ENCODE data around the gene IL1RN. TPM values are rescaled to one million over a fixed set of nuclear protein-coding genes. Genes with fewer than 3 reads are reported as not detected.

The IL1RN gene
- total RNA-seq, 1 donor from 2014 or later = not detected

DNA sequence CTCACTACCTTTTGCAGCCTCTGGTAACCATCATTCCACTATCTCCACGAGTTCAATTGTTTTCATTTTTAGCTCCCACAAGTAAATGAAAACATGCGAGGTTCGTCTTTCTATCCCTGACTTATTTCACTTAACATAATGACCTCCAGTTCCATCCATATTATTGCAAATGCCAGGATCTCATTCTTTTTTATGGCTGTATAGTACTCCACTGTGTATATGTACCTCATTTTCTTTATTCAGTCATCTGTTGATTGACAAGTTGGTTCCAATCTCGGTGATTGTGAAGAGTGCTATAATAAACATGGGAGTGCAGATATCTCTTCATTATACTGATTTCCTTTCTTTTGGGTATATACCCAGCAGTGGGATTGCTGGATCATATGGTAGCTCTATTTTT lies 16.9 kb downstream of the IL1RN start:
- no peak for DNase-seq (ENCODE audit: low read depth)
- no peaks in the 10 kb centered on the region for H4K20me1 ChIP-seq (ENCODE audit: insufficient read depth, low read length)
- no peak overlapping the region for H3K4me3 ChIP-seq (ENCODE audit: insufficient read depth, low read depth, low read length)
- H3K27ac ChIP-seq (ENCODE audit: low read depth, low read length) = no peak overlapping the region
- no peak for TF ChIP-seq EZH2 (IDR thresholded peaks at IDR 0.05; ENCODE audit: insufficient read depth, low read length)
- TF ChIP-seq CTCF (IDR thresholded peaks at IDR 0.05; ENCODE audit: insufficient read depth, low read depth, low read length) = no peak
- H3K4me3 Mint-ChIP-seq (ENCODE audit: unreplicated experiment) = no peak overlapping the region
- H2AFZ ChIP-seq (ENCODE audit: low read depth, low read length) = no peak overlapping the region
- no peak overlapping the region for H3K27ac Mint-ChIP-seq (ENCODE audit: unreplicated experiment)
- H3K9me3 Mint-ChIP-seq (ENCODE audit: unreplicated experiment) = peaks cover 6% of the 10 kb centered on the region
- no peak overlapping the region for H3K9ac ChIP-seq (ENCODE audit: low read length)
- FAIRE-seq = no peak
- peaks cover 5% of the 10 kb centered on the region for H3K27me3 Mint-ChIP-seq (ENCODE audit: low read depth, unreplicated experiment)
- H3K4me1 Mint-ChIP-seq (ENCODE audit: low read depth, unreplicated experiment) = no peaks in the 10 kb centered on the region
- no peaks in the 10 kb centered on the region for H3K36me3 ChIP-seq (ENCODE audit: insufficient read depth, low read length)
- no peaks in the 10 kb centered on the region for H3K27me3 ChIP-seq (ENCODE audit: insufficient read depth, low read length)
- H3K36me3 Mint-ChIP-seq (ENCODE audit: low read depth, unreplicated experiment) = no peaks in the 10 kb centered on the region
- peaks cover 2% of the 10 kb centered on the region for H3K4me1 ChIP-seq (ENCODE audit: insufficient read depth, low read length)
- H3K9me3 ChIP-seq (ENCODE audit: insufficient read depth, low read depth, low read length) = no peaks in the 10 kb centered on the region
- H3K4me2 ChIP-seq (ENCODE audit: low read length) = no peak overlapping the region
- no peaks in the 10 kb centered on the region for H3K79me2 ChIP-seq (ENCODE audit: insufficient read depth, low read length)

DNA sequence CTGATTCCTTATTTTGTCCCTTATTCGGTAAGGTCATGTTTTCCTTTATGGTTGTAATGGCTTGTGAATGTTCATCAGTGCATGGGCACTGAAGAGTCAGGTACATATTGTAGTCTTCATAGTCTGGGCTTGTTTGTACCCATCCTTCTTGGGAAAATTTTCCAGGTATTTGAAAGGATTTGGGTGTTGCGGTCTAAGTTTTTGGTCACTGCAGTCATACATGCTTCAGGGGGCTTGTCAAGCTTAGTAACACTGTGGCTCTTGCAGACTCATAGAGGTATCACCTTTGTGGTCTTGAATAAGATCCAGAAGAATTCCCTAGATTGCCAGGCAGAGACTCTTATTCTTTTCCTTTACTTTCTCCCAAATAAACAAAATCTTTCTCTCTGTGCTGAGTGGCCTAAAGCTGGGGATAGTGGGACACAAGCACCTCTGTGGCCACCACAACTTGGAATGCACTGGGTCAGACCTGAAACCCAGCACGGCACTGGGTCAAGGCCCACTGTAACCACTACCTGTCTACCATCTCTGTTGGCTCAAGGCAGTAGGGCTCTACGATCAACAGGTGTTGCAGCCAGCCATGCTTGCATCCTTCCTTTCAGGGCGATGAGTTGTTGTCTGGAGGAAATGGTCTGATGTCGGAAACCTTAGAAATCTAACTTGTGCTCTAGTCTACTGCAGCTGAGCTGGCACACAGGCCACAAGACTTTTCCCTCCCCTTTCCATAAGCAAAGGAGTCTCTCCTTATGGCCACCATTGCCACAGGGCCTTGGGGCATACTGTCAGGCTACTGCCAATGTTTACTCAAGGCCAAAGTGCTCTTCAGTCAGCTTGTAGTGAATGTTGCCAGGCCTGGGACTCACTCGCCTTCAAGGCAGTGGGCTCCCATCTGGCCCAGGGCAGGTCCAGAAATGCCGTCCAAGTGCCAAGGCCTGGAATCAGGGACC lies 21.5 kb downstream of the IL1RN start:
- Histone ChIP-seq H3K36me3 (ENCODE audit: insufficient read depth, low read length) (no peaks in the 10 kb centered on the region), H3K9me3 (ENCODE audit: insufficient read depth, low read depth, low read length) (no peaks in the 10 kb centered on the region), H3K79me2 (ENCODE audit: insufficient read depth, low read length) (no peaks in the 10 kb centered on the region), H3K27ac (ENCODE audit: low read depth, low read length) (no peak overlapping the region), H3K4me1 (ENCODE audit: insufficient read depth, low read length) (peaks cover 4% of the 10 kb centered on the region), H3K9ac (ENCODE audit: low read length) (no peak overlapping the region), H3K4me2 (ENCODE audit: low read length) (peak overlapping the region; percentile 33), H3K27me3 (ENCODE audit: insufficient read depth, low read length) (no peaks in the 10 kb centered on the region), H2AFZ (ENCODE audit: low read depth, low read length) (no peak overlapping the region), H3K4me3 (ENCODE audit: insufficient read depth, low read depth, low read length) (no peak overlapping the region), H4K20me1 (ENCODE audit: insufficient read depth, low read length) (no peaks in the 10 kb centered on the region)
- H3K4me3 Mint-ChIP-seq (ENCODE audit: unreplicated experiment) = no peak overlapping the region
- no peak for DNase-seq (ENCODE audit: low read depth)
- FAIRE-seq = no peak
- no peaks in the 10 kb centered on the region for H3K4me1 Mint-ChIP-seq (ENCODE audit: low read depth, unreplicated experiment)
- peaks cover 6% of the 10 kb centered on the region for H3K9me3 Mint-ChIP-seq (ENCODE audit: unreplicated experiment)
- no peaks in the 10 kb centered on the region for H3K36me3 Mint-ChIP-seq (ENCODE audit: low read depth, unreplicated experiment)
- H3K27ac Mint-ChIP-seq (ENCODE audit: unreplicated experiment) = no peak overlapping the region
- peaks cover 2% of the 10 kb centered on the region for H3K27me3 Mint-ChIP-seq (ENCODE audit: low read depth, unreplicated experiment)
- TF ChIP-seq CTCF (IDR thresholded peaks at IDR 0.05; ENCODE audit: insufficient read depth, low read depth, low read length) (no peak), EZH2 (IDR thresholded peaks at IDR 0.05; ENCODE audit: insufficient read depth, low read length) (no peak)
